Endothelial cell of umbilical vein (primary cell): ENCODE results near the gene ZNF488. TPM values are rescaled to one million over a fixed set of nuclear protein-coding genes. Genes with fewer than 3 reads are reported as not detected.

Experiments
- BruUV-seq: library from RNA; stranded (reverse); fragments of 400-500 nt; replicated peaks from 2 replicates; lab custom pipeline; 2021; lab: Mats Ljungman, UMichigan
- CTCF ChIA-PET: fragments of 300-600, 350-600 bp; sonication (Branson Sonifier 250); formaldehyde crosslinking; loops from one replicate; lab custom pipeline; 2021; ENCODE audit warnings: antibody characterized with exemption, inconsistent platforms; lab: Charles Lee
- POLR2A ChIA-PET: fragments of 300-600, 350-600 bp; sonication (Branson Sonifier 250); formaldehyde crosslinking; loops from one replicate; lab custom pipeline; 2021; ENCODE audit warnings: antibody characterized with exemption, inconsistent platforms; lab: Charles Lee
- DNase-seq: peaks from one replicate; pipeline ENCODE4 v3.0.0-alpha.2; 2011; ENCODE audit warnings: low read depth, low spot score
- FAIRE-seq: peaks from 2 replicates; lab custom pipeline; 2011; peaks lifted over from hg19 to GRCh38; lab: Jason Lieb, UNC
- H2AFZ ChIP-seq: 2 replicates; pipeline ENCODE4 v1.6.0; 2012; ENCODE audit warnings: low read depth, low read length, control low read depth, inconsistent platforms
- H3K27ac ChIP-seq: 2 replicates; pipeline ENCODE4 v1.5.1; 2011; ENCODE audit warnings: low read depth, mild to moderate bottlenecking, control low read depth, low read length, moderate library complexity; ENCODE audit not compliant: insufficient read depth
- H3K27me3 ChIP-seq, 2 experiments: 2 replicates each; pipeline versions ENCODE4 v1.6.0 to v1.6.1; 2011; ENCODE audit warnings: low read length in 2 of 2, mixed read lengths in 1 of 2; ENCODE audit not compliant: control insufficient read depth in 2 of 2, insufficient read depth in 2 of 2
- H3K36me3 ChIP-seq, 2 experiments: 2 replicates in 1 of 2; 3 replicates in 1 of 2; pipeline ENCODE4 v1.5.1; 2011; ENCODE audit warnings: low read length in 2 of 2, mild to moderate bottlenecking in 1 of 2, moderate library complexity in 1 of 2; ENCODE audit not compliant: control insufficient read depth in 2 of 2, insufficient read depth in 2 of 2; ENCODE audit errors: extremely low read depth in 1 of 2
- H3K4me1 ChIP-seq: 3 replicates; pipeline ENCODE4 v1.5.1; 2011; ENCODE audit warnings: mild to moderate bottlenecking, low read length; ENCODE audit not compliant: control insufficient read depth, insufficient read depth; ENCODE audit errors: extremely low read depth
- H3K4me2 ChIP-seq: 2 replicates; pipeline ENCODE4 v1.6.1; 2011; ENCODE audit warnings: low read length, control low read depth, mixed read lengths; ENCODE audit not compliant: insufficient read depth
- H3K4me3 ChIP-seq, 3 experiments: fragments of 200-600 bp in 1 of 3; sonication (generic), shearing (Covaris generic) in 1 of 3; replicated peaks in 1 of 3; 2 replicates each; pipeline ENCODE4 v1.5.1; 2011 to 2016; ENCODE audit warnings: control low read depth in 3 of 3, low read length in 3 of 3, mild to moderate bottlenecking in 2 of 3, inconsistent platforms in 1 of 3, low read depth in 1 of 3, moderate library complexity in 1 of 3; ENCODE audit not compliant: insufficient read depth in 1 of 3
- H3K79me2 ChIP-seq: 2 replicates; pipeline ENCODE4 v1.6.0; 2012; ENCODE audit warnings: low read length, inconsistent platforms; ENCODE audit not compliant: control insufficient read depth, insufficient read depth
- H3K9ac ChIP-seq: replicated peaks from 2 replicates; pipeline ENCODE3; 2011; ENCODE audit warnings: low read length, control low read depth; ENCODE audit not compliant: insufficient read depth; ENCODE audit errors: extremely low read depth
- H3K9me1 ChIP-seq: replicated peaks from 3 replicates; pipeline ENCODE4 v1.6.0; 2011; ENCODE audit warnings: mild to moderate bottlenecking, low read length; ENCODE audit not compliant: control insufficient read depth, insufficient read depth; ENCODE audit errors: extremely low read depth
- H3K9me3 ChIP-seq: replicated peaks from 2 replicates; pipeline ENCODE4 v1.5.1; 2012; ENCODE audit warnings: low read length, inconsistent platforms; ENCODE audit not compliant: control insufficient read depth, insufficient read depth
- H4K20me1 ChIP-seq: replicated peaks from 2 replicates; pipeline ENCODE3; 2011; ENCODE audit warnings: mild to moderate bottlenecking, low read length; ENCODE audit not compliant: control insufficient read depth, insufficient read depth; ENCODE audit errors: extremely low read depth
- EZH2 ChIP-seq: IDR thresholded peaks from 2 replicates; pipeline ENCODE4 v1.6.1; 2012; ENCODE audit warnings: borderline replicate concordance, low read depth, mild to moderate bottlenecking, moderate library complexity, low read length, inconsistent platforms; ENCODE audit not compliant: severe bottlenecking
- FOS ChIP-seq: IDR thresholded peaks from 2 replicates; pipeline ENCODE4 v1.6.1; 2011; ENCODE audit warnings: mild to moderate bottlenecking, low read length, moderate library complexity, borderline replicate concordance; ENCODE audit not compliant: insufficient read depth
- GATA2 ChIP-seq: IDR thresholded peaks from 2 replicates; pipeline ENCODE4 v1.7.0; 2011; ENCODE audit warnings: low read depth, mild to moderate bottlenecking, moderate library complexity, mixed read lengths, low read length; ENCODE audit not compliant: insufficient read length, insufficient read depth
- JUN ChIP-seq: IDR thresholded peaks from 2 replicates; pipeline ENCODE4 v1.6.1; 2011; ENCODE audit warnings: borderline replicate concordance, low read depth; ENCODE audit not compliant: insufficient read length, insufficient read depth
- MYC ChIP-seq: IDR thresholded peaks from one replicate; pipeline ENCODE4 v1.6.1; 2011; ENCODE audit warnings: mild to moderate bottlenecking, low read depth, low read length
- POLR2A ChIP-seq: IDR thresholded peaks from 2 replicates; pipeline ENCODE4 v1.6.1; 2012; ENCODE audit warnings: low read depth, mild to moderate bottlenecking, control low read depth, low read length
- POLR2AphosphoS5 ChIP-seq: IDR thresholded peaks from 2 replicates; pipeline ENCODE4 v1.6.1; 2012; ENCODE audit warnings: low read depth, mild to moderate bottlenecking, control low read depth, low read length, moderate library complexity; ENCODE audit not compliant: insufficient read depth
- dilution Hi-C: fragments of 300-500 bp; cut with MboI; formaldehyde crosslinking; loops from one replicate; pipeline ENCODE4 v1.15.0; 2019; ENCODE audit warnings: low sequenced_read_pairs; ENCODE audit not compliant: extremely low pct_ligation_motif_present
- intact Hi-C: fragments of 100-400 bp; cut with micrococcal nuclease; formaldehyde crosslinking; loops from one replicate; pipeline ENCODE4 v1.10.0; 2022
- polyA plus RNA-seq, 4 experiments: library from polyadenylated mRNA; depleted of rRNA in 3 of 4; stranded (reverse) in 3 of 4; unstranded in 1 of 4; fragments of >200 nt; gene quantifications; 2 replicates each; pipeline versions ENCODE4 v1.2.1 to v1.2.3, GENCODE V29; 2011 to 2012; ENCODE audit warnings: missing spikeins in 1 of 4
- total RNA-seq: library from RNA; stranded (reverse); gene quantifications from 2 replicates; pipeline ENCODE4 v1.2.3, GENCODE V29; 2021
- TF ChIP-seq, protein P1 (sequence below): IDR thresholded peaks from 2 replicates; pipeline ENCODE4 v1.6.1; 2011; ENCODE audit not compliant: insufficient read depth, insufficient read length
- TF ChIP-seq, protein P2 (sequence below), 2 donors: IDR thresholded peaks; 1 replicate in 1 of 2; 2 replicates in 1 of 2; pipeline ENCODE4 v1.5.1; 2011; ENCODE audit warnings: low read length in 2 of 2, mild to moderate bottlenecking in 2 of 2, moderate library complexity in 2 of 2, control low read depth in 1 of 2, inconsistent platforms in 1 of 2, low read depth in 1 of 2; ENCODE audit not compliant: insufficient read depth in 1 of 2; ENCODE audit errors: extremely low read depth in 1 of 2

The ZNF488 gene
- total and polyA plus RNA-seq, 2 donors (not counting 3 experiments of a cell fraction or from before 2014, with no cell fraction given): 0.21 to 0.38 TPM

DNA sequence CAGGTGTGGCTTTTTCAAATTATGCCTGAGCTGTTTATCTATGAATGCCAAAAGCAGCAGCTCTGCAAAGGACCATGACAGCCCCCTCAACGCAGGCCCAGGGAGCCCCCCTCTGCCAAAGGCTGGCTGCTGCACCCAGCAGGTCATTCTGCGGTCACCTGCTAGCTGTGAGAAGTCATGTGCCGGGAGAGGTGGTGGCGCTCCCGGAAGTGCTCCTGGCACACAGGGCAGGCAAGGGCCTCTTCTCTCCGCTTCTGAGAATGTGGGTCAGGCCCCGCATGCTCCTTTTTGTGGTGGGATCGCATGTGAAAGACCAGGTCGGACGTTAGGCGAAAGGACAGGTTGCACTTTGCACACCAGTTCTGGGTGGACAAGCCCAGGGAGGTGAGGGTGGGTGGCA, 16.4 kb downstream of the ZNF488 start:
- Histone ChIP-seq H3K36me3 (no peaks in the 10 kb centered on the region), H3K9me1 (no peaks in the 10 kb centered on the region), H2AFZ (no peak overlapping the region), H3K27me3 (no peaks in the 10 kb centered on the region), H4K20me1 (no peaks in the 10 kb centered on the region), H3K79me2 (no peaks in the 10 kb centered on the region), H3K9me3 (no peaks in the 10 kb centered on the region), H3K9ac (no peak overlapping the region), H3K4me2 (no peak overlapping the region), H3K27ac (no peak overlapping the region), H3K4me3 (no peak overlapping the region), H3K4me1 (no peaks in the 10 kb centered on the region)
- FAIRE-seq: no peak
- no peak for DNase-seq
- intact Hi-C loops: no loop called here
- POLR2A ChIA-PET: no interaction called here
- dilution Hi-C loops: no loop called here
- TF ChIP-seq JUN (no peak), POLR2AphosphoS5 (no peak), FOS (no peak), MYC (no peak), EZH2 (no peak), POLR2A (no peak), GATA2 (no peak)
- TF ChIP-seq, protein P1, sequence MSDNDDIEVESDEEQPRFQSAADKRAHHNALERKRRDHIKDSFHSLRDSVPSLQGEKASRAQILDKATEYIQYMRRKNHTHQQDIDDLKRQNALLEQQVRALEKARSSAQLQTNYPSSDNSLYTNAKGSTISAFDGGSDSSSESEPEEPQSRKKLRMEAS: no peak
- TF ChIP-seq, protein P2, sequence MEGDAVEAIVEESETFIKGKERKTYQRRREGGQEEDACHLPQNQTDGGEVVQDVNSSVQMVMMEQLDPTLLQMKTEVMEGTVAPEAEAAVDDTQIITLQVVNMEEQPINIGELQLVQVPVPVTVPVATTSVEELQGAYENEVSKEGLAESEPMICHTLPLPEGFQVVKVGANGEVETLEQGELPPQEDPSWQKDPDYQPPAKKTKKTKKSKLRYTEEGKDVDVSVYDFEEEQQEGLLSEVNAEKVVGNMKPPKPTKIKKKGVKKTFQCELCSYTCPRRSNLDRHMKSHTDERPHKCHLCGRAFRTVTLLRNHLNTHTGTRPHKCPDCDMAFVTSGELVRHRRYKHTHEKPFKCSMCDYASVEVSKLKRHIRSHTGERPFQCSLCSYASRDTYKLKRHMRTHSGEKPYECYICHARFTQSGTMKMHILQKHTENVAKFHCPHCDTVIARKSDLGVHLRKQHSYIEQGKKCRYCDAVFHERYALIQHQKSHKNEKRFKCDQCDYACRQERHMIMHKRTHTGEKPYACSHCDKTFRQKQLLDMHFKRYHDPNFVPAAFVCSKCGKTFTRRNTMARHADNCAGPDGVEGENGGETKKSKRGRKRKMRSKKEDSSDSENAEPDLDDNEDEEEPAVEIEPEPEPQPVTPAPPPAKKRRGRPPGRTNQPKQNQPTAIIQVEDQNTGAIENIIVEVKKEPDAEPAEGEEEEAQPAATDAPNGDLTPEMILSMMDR (IDR thresholded peaks at IDR 0.05; ENCODE audit: extremely low read depth in 1 of 2, insufficient read depth in 1 of 2, low read depth in 1 of 2, low read length in 2 of 2): no peak
- BruUV-seq: no TSS peak
- CTCF ChIA-PET: interaction anchor here (1.2 to 1.4 kb wide), 2 partner anchors 10 to 27 kb away, joined by 3 read pairs; no protein-coding TSS in a partner anchor
